ENCODE data around the gene SLC8A3. TPM values are rescaled to one million over a fixed set of nuclear protein-coding genes. Genes with fewer than 3 reads are reported as not detected.

The SLC8A3 gene
- total RNA-seq, 4 donors from 2014 or later = 0.09 to 1.7 (median 0.23) TPM; not detected in 1

DNA sequence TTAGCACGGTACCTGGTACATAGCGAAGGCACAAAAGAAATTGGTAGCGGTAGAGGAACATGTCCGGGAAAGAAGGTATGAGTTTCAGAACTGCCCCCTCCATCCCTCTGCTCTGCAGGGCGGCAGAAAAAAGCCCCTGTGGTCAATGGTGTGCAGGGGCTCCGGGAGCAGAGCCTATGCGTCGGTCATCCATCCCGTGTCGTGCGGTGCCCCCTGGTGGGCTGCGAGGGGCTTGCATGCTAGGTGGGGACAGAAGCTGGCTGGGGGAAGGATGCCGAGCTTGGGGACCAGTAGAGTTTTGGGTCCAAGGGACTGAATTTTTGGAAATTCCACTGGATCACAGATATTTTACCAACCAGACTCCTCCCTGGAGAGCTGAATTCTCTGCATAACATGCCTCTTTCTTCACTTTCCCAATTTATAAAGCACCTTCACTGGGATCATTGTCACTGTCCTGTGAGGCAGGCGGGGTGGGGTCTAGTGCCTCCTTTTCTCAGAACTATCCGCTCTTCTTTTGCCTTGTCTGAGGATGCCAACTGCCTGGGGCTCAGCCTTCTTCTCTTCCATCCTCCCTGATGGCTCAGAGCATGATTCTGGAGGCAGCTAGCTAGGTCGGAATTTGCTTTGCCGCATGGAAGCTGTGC is 160.8 kb downstream of the SLC8A3 start:
- intact Hi-C loops (cut with DNase I) = loop anchor here (5.0 kb wide), 1 partner anchor 206 kb away; no protein-coding TSS in a partner anchor
- no peaks in the 10 kb centered on the region for H3K4me1 ChIP-seq
- H3K4me3 ChIP-seq = no peak overlapping the region
- TF ChIP-seq POLR2A (IDR thresholded peaks at IDR 0.05) (no peak), CTCF (IDR thresholded peaks at IDR 0.05) (peak; percentile 74 to 89 (median 80))
- H3K9me3 ChIP-seq = no peaks in the 10 kb centered on the region
- DNase-seq = no peak
- 47 to 59% methylated on average over 10 to 14 of the region's 17 CpGs for WGBS, 2 donors
- no peak overlapping the region for H3K27ac ChIP-seq
- H3K36me3 ChIP-seq = no peaks in the 10 kb centered on the region
- peaks cover 0 to 26% (median 0%) of the 10 kb centered on the region in 4 donors for H3K27me3 ChIP-seq

GRCh38 chr14:70023871-70024270 is 164.9 kb downstream of the SLC8A3 start:
- no peak for DNase-seq
- no peak overlapping the region for H3K4me3 ChIP-seq
- no peak overlapping the region for H3K27ac ChIP-seq
- intact Hi-C loops (cut with DNase I) = no loop called here
- no peaks in the 10 kb centered on the region for H3K9me3 ChIP-seq
- H3K36me3 ChIP-seq = no peaks in the 10 kb centered on the region
- peaks cover 0 to 17% (median 0%) of the 10 kb centered on the region in 4 donors for H3K27me3 ChIP-seq
- WGBS, 2 donors = 0 to 60% methylated on average over 1 of the region's 1 CpG
- TF ChIP-seq CTCF (IDR thresholded peaks at IDR 0.05) (no peak), POLR2A (IDR thresholded peaks at IDR 0.05) (no peak)
- H3K4me1 ChIP-seq = peaks cover 2 to 6% (median 3%) of the 10 kb centered on the region in 3 donors

GRCh38 chr14:70022771-70023445 is 165.8 kb downstream of the SLC8A3 start:
- TF ChIP-seq POLR2A (IDR thresholded peaks at IDR 0.05) = no peak
- no peak for TF ChIP-seq CTCF (IDR thresholded peaks at IDR 0.05)
- Histone ChIP-seq H3K27me3 (peaks cover 0 to 7% (median 0%) of the 10 kb centered on the region in 4 donors), H3K4me3 (no peak overlapping the region), H3K4me1 (peaks cover 5 to 14% (median 7%) of the 10 kb centered on the region in 3 donors), H3K27ac (no peak overlapping the region), H3K9me3 (no peaks in the 10 kb centered on the region), H3K36me3 (no peaks in the 10 kb centered on the region)
- intact Hi-C loops (cut with DNase I) = no loop called here
- WGBS, 2 donors = 85 to 98% methylated on average over 6 to 13 of the region's 15 CpGs
- DNase-seq = no peak

DNA sequence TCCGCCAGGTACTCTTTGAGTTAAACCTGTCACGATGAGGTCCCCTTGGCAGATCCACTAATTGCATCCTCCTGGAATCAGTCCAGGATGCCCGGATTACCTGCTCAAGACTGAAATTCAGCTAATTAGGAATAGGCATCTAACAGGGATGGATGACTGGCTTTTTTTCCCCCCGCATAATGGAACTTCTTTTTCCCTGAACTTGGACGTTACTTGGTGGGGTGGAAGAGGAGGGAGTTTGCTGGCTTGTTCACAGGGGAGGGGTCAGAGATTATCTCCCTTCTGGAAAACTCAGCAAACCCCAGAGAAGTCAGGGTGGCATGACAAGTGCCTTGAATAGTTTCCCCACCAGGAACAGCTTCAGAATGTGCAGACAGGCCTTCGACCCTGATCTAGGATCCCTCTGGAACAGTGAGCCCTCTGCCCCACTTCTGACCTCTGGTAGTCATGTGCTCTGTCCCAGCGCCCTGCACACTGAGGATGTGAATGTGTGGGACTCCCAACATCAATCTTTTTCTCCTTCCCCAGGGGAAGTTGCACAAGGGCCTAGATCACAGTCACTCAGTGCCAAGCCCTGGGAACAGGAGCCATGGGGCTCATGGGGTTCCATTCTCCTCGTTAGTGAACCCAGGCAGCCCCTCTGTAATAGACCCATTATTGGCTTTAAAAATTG is 167.1 kb downstream of the SLC8A3 start:
- 62 to 66% methylated on average over 6 to 8 of the region's 8 CpGs for WGBS, 2 donors
- no peaks in the 10 kb centered on the region for H3K36me3 ChIP-seq
- no peak for DNase-seq
- TF ChIP-seq POLR2A (IDR thresholded peaks at IDR 0.05) (no peak), CTCF (IDR thresholded peaks at IDR 0.05) (no peak)
- H3K4me3 ChIP-seq = no peak overlapping the region
- peaks cover 5 to 14% (median 7%) of the 10 kb centered on the region in 3 donors for H3K4me1 ChIP-seq
- intact Hi-C loops (cut with DNase I) = no loop called here
- H3K27me3 ChIP-seq = no peaks in the 10 kb centered on the region
- no peaks in the 10 kb centered on the region for H3K9me3 ChIP-seq
- no peak overlapping the region for H3K27ac ChIP-seq
